HFFc6 (cell line): ENCODE measurements around the gene SYT5. TPM values are rescaled to one million over a fixed set of nuclear protein-coding genes. Genes with fewer than 3 reads are reported as not detected.
"Not testable (repeated sequence)": the region's sequence is repeated elsewhere in the genome, so short reads cannot be mapped to it uniquely, and the experiment has no call there.

Experiments used
- DNase-seq: peaks from one replicate; pipeline ENCODE4 v3.0.0-alpha.2; 2018
- H3K27ac Mint-ChIP-seq: 2 replicates; pipeline ENCODE4 v1.8.0; 2020; ENCODE audit warnings: mild to moderate bottlenecking, mixed read lengths
- H3K27me3 Mint-ChIP-seq: 2 replicates; pipeline ENCODE4 v1.8.0; 2021; ENCODE audit warnings: mild to moderate bottlenecking, moderate library complexity, mixed read lengths; ENCODE audit not compliant: insufficient read depth
- H3K36me3 Mint-ChIP-seq: 2 replicates; pipeline ENCODE4 v1.8.0; 2021; ENCODE audit warnings: low read depth, mixed read lengths
- H3K4me1 Mint-ChIP-seq: 2 replicates; pipeline ENCODE4 v1.8.0; 2020; ENCODE audit warnings: low read depth, mixed read lengths
- H3K4me3 Mint-ChIP-seq: 2 replicates; pipeline ENCODE4 v1.8.0; 2020; ENCODE audit warnings: mild to moderate bottlenecking, moderate library complexity, mixed read lengths
- H3K9me3 Mint-ChIP-seq: 2 replicates; pipeline ENCODE4 v1.8.0; 2020; ENCODE audit warnings: mild to moderate bottlenecking, mixed read lengths
- total RNA-seq, 6 experiments: library from RNA; stranded (reverse); fragmentation: NEBNext Ultra II Directional; extraction: Animal tissue kit (Norgen Biotek cat#: 25700); gene quantifications; 2 replicates in 1 of 6; 3 replicates in 5 of 6; pipeline ENCODE4 v1.2.3, GENCODE V29; 2021
- TF ChIP-seq, protein P1 (sequence below): fragments of 200-600 bp; sonication (generic); IDR thresholded peaks from 2 replicates; pipeline ENCODE4 v1.5.0; 2021; ENCODE audit warnings: antibody characterized with exemption, mild to moderate bottlenecking

Gene SYT5
- total RNA-seq, 6 experiments from 2014 or later = 0.09 to 1.2 (median 0.38) TPM; not detected in 3

DNA sequence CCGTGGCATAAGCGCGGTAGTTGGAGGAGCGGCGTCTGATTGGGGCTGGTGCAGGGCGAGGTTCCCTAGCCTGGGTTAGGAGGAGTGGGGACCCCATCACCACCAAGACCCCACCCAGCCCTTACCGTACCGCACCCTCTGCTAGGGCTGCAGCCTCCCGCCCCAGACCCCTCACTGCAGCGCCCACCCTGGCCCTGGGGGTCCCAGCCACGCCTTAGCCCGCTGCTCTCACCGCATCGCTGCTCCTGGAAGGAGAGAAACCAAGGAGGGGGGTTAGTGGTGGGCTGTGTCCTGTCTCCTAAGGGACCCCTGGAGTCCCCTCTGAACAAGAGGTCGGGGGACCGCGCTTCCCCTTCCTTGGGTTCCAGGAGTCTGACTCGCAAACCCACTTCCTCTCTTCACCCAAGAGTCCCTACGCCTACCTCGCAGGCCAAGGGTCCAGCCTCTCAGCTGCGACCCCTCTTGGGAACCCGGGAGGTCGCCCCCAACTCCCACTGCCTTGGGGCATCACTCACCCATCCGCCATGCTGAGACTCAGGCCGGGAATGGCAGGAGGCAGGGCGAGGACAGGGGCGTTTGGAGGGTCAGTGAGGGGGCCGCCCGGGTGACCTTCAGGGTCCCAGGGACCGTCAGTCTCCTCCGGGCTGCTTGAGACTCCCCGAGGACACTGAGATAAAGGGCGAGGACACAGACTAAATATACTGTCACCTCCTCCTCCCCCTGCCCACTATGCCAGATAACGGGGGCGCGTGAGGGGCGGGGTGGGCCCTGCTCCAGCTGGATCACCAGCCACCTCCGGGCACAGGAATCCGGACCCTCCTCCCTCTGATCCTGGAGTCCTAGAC, 22.8 kb downstream of the SYT5 start, which contains the start of gene TNNI3:
Gene TNNI3, minus strand, starts transcription at position 669 of the 845 bp plus-strand sequence. Its CDS starts 143 bp downstream, at position 526.
- TF ChIP-seq, protein P1, sequence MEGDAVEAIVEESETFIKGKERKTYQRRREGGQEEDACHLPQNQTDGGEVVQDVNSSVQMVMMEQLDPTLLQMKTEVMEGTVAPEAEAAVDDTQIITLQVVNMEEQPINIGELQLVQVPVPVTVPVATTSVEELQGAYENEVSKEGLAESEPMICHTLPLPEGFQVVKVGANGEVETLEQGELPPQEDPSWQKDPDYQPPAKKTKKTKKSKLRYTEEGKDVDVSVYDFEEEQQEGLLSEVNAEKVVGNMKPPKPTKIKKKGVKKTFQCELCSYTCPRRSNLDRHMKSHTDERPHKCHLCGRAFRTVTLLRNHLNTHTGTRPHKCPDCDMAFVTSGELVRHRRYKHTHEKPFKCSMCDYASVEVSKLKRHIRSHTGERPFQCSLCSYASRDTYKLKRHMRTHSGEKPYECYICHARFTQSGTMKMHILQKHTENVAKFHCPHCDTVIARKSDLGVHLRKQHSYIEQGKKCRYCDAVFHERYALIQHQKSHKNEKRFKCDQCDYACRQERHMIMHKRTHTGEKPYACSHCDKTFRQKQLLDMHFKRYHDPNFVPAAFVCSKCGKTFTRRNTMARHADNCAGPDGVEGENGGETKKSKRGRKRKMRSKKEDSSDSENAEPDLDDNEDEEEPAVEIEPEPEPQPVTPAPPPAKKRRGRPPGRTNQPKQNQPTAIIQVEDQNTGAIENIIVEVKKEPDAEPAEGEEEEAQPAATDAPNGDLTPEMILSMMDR = no peak
- Mint-ChIP-seq H3K4me1 (peaks cover 15% of the 10 kb centered on the region), H3K27me3 (peaks cover 6% of the 10 kb centered on the region; the same call in 1 of the 2 replicates), H3K9me3 (no peaks in the 10 kb centered on the region), H3K36me3 (no peaks in the 10 kb centered on the region), H3K27ac (no peak within 1 kb of the TSS), H3K4me3 (no peak within 1 kb of the TSS)
- DNase-seq = no peak

- no peak overlapping the region for H3K27ac Mint-ChIP-seq
- TF ChIP-seq, protein P1 = no peak
- H3K4me3 Mint-ChIP-seq = no peak overlapping the region
- peaks cover 6% of the 10 kb centered on the region; the same call in 1 of the 2 replicates for H3K27me3 Mint-ChIP-seq
- no peaks in the 10 kb centered on the region for H3K36me3 Mint-ChIP-seq
- no peak for DNase-seq
- no peaks in the 10 kb centered on the region for H3K9me3 Mint-ChIP-seq
- peaks cover 15% of the 10 kb centered on the region for H3K4me1 Mint-ChIP-seq
Observed at GRCh38 chr19:55156202-55157063, 23.7 kb downstream of the SYT5 start.

DNA sequence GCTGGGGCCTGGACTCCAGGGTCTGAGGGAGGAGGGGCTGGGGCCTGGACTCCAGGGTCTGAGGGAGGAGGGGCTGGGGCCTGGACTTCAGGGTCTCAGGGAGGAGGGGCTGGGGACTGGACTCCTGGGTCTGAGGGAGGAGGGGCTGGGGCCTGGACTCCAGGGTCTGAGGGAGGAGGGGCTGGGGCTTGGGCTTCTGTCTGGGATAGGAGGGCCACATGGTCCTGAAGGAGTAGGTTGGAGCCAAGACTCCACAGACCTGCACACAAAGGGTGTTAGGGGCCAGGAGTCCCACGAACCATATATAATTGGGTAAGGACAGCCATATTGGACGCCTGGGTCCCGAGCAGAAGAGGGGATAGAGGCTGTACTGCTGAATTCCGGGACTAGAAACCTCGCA, 24.3 kb downstream of the SYT5 start:
- H3K27me3 Mint-ChIP-seq, H3K27ac Mint-ChIP-seq: not testable (repeated sequence)

GRCh38 chr19:55153652-55154264, 26.3 kb downstream of the SYT5 start:
- H3K4me3 Mint-ChIP-seq = no peak overlapping the region
- DNase-seq = no peak
- TF ChIP-seq, protein P1 = no peak
- peaks cover 9% of the 10 kb centered on the region for H3K4me1 Mint-ChIP-seq
- no peaks in the 10 kb centered on the region for H3K9me3 Mint-ChIP-seq
- H3K36me3 Mint-ChIP-seq = no peaks in the 10 kb centered on the region
- H3K27me3 Mint-ChIP-seq = peaks cover 18% of the 10 kb centered on the region
- H3K27ac Mint-ChIP-seq = no peak overlapping the region

More for the DNA sequence above, 24.3 kb downstream of the SYT5 start:
- not testable (repeated sequence) for H3K36me3 Mint-ChIP-seq, H3K4me3 Mint-ChIP-seq, H3K9me3 Mint-ChIP-seq, DNase-seq
- H3K4me1 Mint-ChIP-seq = peaks cover 15% of the 10 kb centered on the region

DNA sequence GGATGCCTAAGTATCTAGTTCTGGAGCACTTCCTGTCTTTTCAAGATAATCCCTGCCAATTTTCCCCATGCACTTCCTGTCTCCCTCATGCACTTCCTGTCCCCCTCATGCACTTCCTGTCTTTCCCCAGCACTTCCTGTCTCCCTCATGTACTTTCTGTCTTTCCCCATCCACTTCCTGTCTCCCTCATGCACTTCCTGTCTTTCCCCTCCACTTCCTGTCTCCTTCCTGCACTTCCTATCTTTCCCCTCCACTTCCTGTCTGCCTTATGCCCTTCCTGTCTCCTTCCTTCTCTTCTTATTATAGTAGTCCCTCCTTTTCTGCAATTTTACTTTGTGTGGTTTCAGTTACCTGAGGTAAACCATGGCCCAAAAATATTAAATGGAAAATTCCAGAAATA, 28.1 kb downstream of the SYT5 start:
- Mint-ChIP-seq H3K4me3 (no peak overlapping the region), H3K27ac (no peak overlapping the region), H3K36me3 (no peaks in the 10 kb centered on the region), H3K27me3 (peaks cover 25% of the 10 kb centered on the region), H3K4me1 (peaks cover 7% of the 10 kb centered on the region; the same call in 1 of the 2 replicates), H3K9me3 (no peaks in the 10 kb centered on the region)
- DNase-seq = no peak
- TF ChIP-seq, protein P1 = no peak
